Left ventricle myocardium superior (tissue), 1 donor: ENCODE measurements around the gene ITGAE. TPM values are rescaled to one million over a fixed set of nuclear protein-coding genes. Genes with fewer than 3 reads are reported as not detected.
"Not testable (repeated sequence)": the region's sequence is repeated elsewhere in the genome, so short reads cannot be mapped to it uniquely, and the experiment has no call there.

Source experiments
- ATAC-seq: fragments of 200-7000 bp; cut with Tn5 transposase; one replicate; pipeline ENCODE4 v1.9.1; 2020; ENCODE audit warnings: mild to moderate bottlenecking, moderate library complexity
- DNase-seq: peaks from one replicate; pipeline ENCODE4 v3.0.0-alpha.2; 2020
- intact Hi-C: fragments of 100-400 bp; cut with micrococcal nuclease; formaldehyde crosslinking; loops from one replicate; pipeline ENCODE4 v1.11.0; 2022
- total RNA-seq: library from RNA; stranded (reverse); fragmentation: NEBNext Ultra II Directional; extraction: Animal tissue kit (Norgen Biotek cat#: 25700); gene quantifications from one replicate; pipeline ENCODE4 v1.2.1, GENCODE V29; 2021
- donor health status: DM: no; HTN: yes; CAD: no; lungs with severe emphysema.

ITGAE gene
- total RNA-seq, 1 donor from 2014 or later: 12.2 TPM

DNA sequence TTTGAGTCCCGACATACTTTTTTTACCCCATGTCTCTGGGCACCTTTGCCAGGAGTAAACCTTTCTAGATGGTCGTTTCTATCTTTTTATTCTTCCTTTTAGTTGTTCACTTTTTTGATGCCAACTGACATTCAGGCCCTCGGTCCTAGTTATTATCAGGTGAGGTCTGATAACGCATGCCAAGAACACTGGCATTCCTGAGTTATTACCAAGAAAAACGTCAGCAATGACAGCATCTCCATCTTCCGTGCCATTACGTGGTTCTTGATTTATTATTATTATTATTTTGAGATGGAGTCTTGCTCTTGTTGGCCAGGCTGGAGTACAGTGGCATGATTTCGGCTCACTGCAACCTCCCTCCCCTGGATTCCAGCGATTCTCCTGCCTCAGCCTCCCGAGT lies 55.9 kb downstream of the ITGAE start:
- DNase-seq (no peak), ATAC-seq (no peak)
- intact Hi-C loops: no loop called here

DNA sequence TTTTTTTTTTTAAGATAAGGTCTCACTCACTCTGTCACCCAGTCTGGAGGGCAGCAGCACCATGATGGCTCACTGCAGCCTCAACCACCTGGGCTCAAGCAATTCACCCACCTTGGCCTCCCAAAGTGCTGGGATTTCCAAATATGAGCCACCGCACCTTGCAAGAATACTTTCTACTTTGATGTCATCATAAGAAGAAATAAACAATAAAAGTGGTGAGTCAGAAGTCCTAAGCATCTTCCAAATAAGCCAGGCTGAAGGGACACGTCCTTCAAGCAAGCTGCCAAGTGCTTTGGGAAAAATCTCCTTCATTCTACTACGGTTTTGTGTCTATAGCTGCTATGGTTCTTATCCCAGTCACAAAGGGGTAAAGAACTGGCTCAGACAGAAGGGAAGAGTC lies 57.0 kb downstream of the ITGAE start:
- no peak for ATAC-seq
- no peak for DNase-seq
- intact Hi-C loops: no loop called here

DNA sequence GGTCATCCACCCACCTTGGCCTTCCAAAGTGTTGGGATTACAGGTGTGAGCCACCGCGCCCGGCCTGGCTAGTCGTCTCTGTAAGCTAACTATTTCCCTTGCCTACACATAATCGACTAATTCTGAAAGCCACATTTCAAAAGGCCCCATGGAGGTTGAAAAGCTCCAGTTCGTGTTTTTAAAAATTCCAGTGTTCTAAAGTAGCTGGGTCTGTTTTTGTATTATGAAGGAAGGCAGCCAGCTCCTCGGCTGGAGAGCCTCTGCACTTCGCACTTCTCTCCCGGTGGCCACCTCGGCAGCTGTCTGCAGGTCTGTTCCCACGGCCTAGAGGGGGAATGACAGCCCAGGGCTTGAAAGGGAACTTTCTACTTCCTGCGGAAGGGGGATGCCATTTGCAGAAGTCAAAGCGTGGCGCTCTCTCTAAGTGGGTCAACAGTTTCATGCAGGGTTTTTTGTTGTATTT lies 60.3 kb downstream of the ITGAE start:
- intact Hi-C loops: no loop called here
- no peak for ATAC-seq
- DNase-seq: no peak

DNA sequence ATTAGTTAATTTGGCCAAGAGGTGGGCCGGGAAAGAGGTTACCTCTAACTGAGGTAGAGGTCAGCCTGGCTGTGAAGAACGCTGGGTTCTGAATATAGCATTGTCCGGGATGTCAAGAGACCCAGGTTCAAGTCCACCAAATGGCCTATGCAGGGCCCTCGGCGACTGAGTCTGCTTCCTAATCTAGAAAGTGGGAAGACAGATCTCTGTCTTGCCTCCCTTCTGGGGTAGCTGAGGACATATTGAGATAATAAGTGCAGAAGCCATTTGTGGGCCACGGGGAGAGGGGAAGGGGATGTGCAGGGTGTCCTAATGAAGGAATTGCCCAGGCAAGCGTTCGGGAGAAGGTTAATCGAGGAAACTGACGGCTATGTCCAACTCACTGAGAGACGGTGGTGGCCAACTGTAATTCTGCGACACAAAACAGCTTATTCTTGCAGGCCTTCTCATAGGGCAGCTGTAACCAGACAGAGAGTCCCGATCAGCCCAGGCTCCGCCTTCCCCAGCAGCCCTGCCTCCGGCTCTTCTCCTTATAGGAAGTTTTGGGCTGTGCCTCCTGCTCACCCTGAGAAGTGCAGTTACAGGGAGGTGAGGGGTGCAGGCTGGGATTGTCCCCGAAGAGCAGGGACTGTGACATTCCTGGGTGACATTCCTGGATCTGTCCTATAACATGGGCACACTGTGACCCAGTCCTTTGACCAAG lies 61.4 kb downstream of the ITGAE start:
- no peak for DNase-seq
- no peak for ATAC-seq
- intact Hi-C loops: no loop called here

DNA sequence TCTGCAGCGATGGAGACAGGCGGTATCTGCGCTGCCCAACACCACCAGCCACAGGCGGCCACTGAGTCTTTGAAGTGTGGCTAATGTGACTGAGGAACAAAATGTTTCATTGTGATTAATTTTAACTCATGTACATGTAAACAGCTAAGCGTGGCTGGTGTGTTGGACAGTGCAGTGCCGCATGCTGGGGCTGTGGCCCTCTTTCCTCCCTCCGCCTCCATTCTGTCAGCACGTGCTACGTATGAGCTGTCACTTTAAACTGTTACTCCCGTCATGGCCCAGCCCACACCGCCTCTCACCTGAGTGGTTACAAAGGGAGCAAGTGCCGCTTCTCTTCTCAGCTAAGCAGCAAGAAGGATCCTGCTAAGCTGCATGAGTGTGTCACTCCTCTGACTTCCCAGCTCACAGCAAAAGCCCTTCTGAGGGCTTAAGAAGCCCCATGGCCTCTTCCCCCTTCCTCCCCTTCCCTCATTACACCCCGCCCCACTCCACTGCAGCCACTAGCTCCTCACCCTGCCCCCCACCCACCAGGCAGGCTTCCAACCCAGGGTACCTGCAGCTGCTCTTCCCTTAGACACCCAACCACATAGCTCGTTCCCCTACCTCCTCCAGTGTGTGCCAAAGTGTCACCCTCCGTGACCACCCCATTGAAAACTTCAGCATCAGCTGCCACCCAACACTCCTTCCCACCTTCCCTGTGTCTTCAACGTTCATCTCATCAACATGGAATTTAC lies 62.3 kb downstream of the ITGAE start:
- intact Hi-C loops: no loop called here
- ATAC-seq (peak; percentile 61), DNase-seq (no peak)

DNA sequence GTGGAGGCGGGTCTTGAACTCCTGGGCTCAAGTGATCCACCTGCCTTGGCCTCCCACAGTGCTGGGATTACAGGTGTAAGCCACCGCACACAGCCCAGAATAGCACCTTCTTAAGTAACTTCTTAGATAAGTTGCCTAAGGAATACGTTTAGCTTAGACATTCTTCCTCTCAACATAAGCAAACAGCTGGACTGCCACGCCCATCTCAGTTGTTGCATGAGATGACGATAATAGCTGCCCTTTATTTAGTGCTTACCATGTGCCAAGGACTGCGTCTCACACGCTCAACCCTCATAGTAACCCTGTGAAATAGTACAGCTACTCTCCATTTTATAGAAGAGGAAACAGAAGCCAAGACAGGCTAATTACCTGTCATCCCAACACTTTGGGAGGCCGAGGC lies 65.5 kb downstream of the ITGAE start:
- no peak for ATAC-seq
- intact Hi-C loops: no loop called here

DNA sequence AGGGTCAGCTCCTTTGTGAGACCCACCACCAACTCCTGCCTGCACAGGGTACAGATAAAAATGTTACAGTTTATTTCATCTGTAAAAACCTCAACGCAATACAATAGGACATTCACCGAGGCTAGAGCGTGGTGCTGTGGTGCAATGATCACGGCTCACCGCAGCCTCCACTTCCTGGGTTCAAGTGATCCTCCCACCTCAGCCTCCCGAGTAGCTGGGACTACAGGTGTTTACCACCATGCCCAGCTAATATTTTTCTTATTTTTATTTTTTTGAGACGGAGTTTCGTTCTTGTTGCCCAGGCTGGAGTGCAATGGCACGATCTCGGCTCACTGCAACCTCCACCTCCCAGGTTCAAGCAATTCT lies 66.1 kb downstream of the ITGAE start:
- ATAC-seq, intact Hi-C loops, DNase-seq: not testable (repeated sequence)

More for the DNA sequence above, 65.5 kb downstream of the ITGAE start:
- no peak for DNase-seq

DNA sequence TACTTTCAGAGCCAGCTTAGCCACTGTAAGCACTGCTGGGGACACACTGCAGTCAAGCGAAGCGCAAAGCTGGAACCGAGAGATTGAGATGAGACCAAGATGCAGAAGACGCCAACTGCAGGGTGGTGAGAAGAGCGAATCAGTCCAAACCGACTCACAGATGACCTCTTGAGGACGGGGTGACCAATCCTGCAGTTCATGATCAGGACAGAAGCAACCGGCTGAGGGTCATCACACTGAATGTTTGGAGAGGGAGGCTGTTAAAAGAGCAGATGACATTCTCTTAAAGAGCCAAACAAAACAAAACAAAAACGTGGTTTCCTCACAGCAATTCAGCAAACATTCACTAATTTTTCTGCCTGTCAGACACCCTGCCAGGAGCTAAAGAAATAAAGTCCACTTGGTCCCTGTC lies 68.8 kb downstream of the ITGAE start:
- intact Hi-C loops: no loop called here
- ATAC-seq (peak; percentile 64), DNase-seq (no peak)

DNA sequence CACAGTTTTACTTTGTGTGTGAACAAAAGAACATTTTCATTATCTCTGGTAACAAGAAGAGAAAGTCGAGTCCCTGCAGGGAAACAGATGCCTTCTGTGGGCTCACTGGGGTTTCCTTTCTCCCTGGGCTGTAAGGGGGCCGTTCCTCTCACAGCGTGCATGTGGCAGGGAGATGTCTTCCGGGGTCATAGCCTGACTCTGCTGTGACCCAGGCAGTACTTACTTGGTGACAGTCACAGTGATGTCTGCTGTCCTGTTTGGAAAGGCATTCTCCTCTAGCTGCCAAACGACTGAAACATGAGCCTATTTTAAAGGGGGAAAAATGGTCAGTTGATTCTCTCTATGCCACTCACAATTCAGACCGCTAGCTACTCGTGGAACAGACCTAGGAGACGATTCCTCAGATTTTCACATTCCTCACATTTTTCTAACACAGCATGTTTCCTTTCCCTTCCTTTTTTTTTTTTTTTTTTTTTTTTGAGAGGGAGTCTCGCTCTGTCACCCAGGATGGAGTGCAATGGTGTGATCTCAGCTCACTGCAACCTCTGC lies 70.0 kb downstream of the ITGAE start:
- intact Hi-C loops: no loop called here
- ATAC-seq (no peak), DNase-seq (no peak)

DNA sequence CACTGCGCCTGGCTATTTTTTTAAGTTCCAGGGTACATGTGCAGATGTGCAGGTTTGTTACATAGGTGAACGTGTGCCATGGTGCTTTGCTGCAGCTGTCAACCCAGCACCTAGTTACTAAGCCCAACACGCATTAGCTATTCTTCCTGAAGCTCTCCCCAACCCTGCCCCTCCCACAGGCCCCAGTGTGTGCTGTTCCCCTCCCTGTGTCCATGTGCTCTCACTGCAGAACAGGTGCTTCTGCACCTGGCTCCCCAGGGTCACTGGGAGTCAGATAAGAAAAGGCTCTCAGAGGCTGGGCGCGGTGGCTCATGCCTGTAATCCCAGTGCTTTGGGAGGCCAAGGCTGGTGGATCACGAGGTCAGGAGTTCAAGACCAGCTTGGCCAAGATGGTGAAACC lies 71.1 kb downstream of the ITGAE start:
- DNase-seq: no peak
- no peak for ATAC-seq
- intact Hi-C loops: no loop called here

DNA sequence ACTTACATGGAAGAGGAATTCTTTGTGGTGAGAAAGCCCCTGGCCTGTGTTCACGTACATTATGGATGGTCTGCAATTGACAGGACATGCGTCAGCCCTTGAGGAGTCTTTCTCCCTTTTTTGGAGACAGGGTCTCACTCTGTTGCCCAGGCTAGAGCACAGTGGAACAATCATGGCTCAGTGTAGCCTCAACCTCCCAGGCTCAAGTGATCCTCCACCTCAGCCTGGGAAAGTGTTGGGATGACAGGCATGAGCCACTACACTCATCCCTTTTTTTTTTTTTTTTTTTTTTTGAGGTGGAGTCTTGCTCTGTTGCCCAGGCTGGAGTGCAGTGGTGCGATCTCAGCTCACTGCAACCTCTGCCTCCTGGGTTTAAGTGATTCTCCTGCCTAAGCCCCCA lies 72.9 kb downstream of the ITGAE start:
- DNase-seq, ATAC-seq, intact Hi-C loops: not testable (repeated sequence)

DNA sequence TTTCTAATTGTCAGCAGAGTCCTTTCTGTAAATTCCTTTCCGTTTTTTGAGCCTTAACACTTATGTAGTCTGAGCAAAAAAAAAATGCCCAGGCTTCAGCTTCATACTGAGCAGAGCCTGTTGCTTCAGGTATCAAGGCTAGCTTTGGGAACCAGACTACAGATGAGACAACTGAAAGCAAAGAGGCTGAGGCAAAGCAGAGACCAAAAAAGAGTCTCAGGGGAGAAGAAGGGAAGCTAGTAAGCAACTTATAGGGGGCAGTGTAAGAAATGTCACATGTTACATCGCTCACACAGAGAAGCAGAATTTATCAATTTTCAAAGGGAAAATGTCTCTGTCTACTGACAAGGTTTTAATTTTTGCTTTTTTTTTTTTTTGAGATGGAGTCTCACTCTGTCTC lies 73.9 kb downstream of the ITGAE start:
- DNase-seq (no peak), ATAC-seq (no peak)
- intact Hi-C loops: no loop called here

DNA sequence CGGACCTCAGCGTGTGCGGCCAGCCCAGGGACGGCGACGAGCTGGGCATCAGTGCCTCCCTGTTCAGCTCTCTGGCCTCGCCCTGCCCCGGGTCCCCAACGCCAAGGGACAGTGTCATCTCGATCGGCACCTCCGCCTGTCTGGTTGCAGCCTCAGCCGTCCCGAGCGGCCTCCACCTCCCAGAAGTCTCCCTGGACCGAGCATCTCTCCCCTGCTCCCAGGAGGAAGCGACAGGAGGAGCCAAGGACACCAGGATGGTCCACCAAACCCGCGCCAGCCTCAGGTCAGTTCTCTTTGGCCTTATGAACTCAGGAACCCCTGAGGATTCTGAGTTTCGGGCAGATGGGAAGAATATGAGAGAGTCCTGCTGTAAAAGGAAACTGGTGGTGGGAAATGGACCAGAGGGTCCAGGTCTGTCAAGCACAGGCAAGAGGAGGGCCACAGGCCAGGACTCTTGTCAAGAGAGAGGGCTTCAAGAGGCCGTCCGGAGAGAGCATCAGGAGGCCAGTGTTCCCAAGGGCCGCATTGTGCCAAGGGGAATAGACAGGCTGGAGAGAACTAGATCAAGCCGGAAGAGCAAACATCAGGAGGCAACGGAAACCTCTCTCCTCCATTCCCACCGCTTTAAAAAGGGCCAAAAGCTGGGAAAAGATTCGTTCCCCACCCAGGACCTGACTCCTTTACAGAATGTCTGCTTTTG lies 76.5 kb downstream of the ITGAE start:
- intact Hi-C loops: no loop called here
- ATAC-seq (no peak), DNase-seq (no peak)

DNA sequence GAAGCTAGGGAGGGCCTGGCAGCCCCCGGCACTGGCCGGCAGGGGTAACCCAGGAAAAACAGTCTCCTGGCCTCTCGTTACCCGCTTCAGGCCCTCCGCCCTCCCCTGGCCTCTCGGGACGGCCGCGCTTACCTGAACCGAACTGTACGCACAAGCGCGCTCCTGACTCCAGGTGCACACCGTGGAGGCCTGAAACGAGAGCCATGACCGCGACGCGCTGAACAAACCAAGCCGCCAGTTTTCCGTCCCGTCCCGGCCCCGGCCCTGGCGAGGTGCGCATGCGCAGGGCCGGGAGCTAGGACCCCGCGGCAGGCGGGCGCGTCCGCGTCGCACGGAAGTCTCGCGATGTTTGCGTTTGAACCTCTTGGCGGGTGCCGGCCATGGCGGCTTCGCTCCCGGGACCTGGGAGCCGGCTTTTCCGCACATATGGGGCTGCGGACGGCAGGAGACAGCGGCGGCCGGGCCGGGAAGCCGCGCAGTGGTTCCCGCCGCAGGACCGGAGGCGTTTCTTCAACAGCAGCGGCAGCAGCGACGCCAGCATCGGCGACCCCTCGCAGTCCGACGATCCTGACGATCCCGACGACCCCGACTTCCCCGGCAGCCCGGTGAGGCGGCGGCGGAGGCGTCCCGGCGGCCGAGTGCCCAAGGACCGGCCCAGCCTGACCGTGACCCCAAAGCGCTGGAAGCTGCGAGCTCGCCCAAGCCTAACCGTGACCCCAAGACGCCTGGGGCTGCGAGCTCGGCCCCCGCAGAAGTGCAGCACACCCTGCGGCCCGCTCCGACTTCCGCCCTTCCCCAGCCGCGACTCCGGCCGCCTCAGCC lies 77.2 kb downstream of the ITGAE start, which contains the start of gene HASPIN:
Gene HASPIN, plus strand, starts transcription at position 348 of the 822 bp plus-strand sequence. Its CDS starts 33 bp downstream, at position 381.
- peak; percentile 97 for ATAC-seq
- DNase-seq: peak; percentile 95
- intact Hi-C loops: no loop called here

DNA sequence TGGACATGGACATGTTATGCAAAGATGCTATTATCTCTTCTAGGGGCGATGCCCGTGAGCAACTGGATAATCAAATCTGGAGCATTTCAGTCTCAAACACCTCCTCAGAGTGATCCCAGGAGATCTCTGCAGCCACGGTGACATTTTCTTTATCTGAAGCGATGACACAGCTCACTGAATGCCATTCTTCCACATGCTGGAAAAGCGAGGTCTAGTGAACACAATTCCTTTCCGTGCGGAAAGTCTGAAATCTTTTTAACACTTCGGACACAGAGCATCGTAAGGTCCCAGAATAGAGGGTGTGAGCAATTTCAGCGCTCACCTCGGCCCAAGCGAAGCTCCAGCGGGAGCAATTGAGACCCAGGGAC lies 77.8 kb downstream of the ITGAE start:
- intact Hi-C loops: no loop called here
- no peak for ATAC-seq

DNA sequence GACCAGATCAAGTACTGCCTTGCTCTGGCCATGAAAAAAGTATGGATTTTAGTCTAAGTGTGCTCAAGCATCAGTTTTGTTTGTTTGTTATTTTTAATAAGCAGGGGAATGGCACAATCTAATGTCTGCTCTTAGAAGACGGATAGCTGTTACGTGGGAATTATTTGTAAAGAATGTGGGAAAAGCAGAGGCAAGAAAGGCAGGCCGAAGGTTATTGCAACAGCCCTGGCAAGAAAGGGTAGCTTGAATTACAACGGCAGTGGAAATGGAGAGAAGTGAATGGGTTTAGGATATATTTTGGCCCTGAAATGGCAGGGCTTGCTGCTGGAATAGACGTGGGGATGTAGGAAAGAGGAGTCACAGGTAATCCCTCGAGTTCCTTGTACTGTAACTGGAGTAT lies 78.3 kb downstream of the ITGAE start:
- intact Hi-C loops: no loop called here
- DNase-seq (no peak), ATAC-seq (no peak)

More for the DNA sequence above, 77.8 kb downstream of the ITGAE start:
- DNase-seq: no peak

DNA sequence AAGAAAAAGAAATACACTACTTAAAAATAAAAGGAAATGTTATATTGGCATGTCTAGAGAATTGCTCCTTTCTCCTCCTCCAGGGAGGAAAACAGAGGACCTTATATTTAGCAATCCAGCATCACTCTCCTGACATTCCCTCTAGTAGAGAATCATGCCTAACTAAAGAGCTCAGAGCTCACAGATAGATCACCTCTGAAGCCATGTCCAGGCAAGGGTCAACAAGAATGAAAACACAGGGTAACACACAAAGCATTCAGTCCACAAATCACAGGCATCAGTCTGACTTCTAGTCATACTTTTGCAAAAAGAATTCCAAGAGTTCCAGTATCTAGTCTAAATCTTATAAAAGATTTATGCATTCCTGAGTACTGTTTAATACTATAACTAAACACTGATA lies 81.7 kb downstream of the ITGAE start:
- ATAC-seq (no peak), DNase-seq (no peak)
- intact Hi-C loops: no loop called here

DNA sequence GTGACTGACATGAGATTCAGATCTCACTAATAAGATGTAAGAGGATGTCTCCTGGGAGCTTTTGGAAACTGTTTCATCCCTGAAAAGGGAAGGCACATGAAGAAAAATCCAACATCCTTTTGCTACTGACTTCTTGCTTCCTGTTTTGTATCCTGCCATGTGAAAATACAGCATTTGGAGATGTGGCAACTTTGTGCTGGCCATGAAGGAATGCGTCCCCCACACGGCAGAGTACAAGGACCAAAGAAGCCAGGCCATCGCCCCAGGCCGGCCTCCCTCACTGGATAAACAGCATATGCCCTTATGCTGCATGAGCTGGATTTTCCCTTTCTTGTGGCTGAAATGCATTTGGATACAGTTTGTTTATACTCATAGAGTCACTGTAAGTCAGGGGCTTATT lies 82.8 kb downstream of the ITGAE start:
- intact Hi-C loops: no loop called here
- ATAC-seq: no peak

DNA sequence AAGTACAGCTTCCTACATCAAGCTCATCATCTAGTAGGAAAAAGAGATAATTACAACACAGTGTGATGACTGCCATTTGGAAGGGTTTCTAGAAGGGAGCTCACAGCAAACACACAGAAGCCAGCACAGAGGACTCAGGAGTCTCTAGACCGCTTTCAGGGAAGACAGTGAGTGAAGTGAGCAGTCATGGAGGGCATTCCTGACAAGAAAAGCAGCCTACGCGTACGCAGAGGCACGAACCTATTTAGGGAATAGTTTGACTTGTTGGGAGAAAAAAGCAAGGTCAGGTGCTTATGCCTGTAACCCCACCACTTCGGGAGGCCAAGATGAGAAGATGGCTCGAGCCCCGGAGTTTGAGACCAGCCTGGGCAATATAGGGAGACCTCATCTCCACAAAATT lies 85.7 kb downstream of the ITGAE start:
- intact Hi-C loops: no loop called here
- ATAC-seq: no peak
- no peak for DNase-seq

More for the DNA sequence above, 82.8 kb downstream of the ITGAE start:
- DNase-seq: no peak
